Measurements from ENCODE around the gene INSIG1.

INSIG1 gene

DNA sequence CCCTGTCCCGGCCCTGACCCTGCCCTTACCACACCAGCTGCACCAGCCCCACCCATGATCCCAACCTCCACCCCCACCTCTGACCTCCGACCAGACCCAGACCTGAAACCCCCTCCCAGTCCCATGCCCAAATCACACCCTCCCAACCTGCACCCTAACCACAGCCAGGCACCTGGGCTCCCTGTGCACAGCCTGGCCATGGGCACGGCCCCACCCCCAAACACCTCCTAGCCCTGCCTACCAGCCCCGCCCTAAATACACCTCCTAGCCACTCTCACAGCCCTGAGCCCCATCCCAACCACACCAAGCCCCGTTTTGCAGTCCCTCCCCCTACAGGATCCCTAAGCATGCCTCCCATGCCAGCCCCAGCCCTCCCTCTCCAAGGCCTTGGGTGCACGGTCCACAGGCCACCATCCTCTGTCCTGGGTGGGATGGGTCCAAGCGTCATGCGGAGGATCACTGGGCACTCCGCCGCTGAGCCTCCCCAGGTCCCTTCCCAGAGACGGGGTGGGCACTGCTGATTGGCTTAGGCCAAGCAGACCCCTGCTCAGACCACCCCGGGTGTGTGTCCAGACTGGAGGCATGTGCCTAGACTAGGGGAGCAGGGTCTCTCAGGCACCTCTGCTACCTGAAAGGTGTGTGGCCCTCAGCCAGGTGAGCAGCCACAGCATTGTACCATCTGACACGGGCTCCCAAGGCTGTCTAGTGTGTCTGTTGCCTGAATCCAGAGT lies 30.1 kb downstream of the INSIG1 start:
- DNase-seq (ENCODE audit: low read depth): no peak

GRCh38 chr7:155329225-155329624 lies 31.5 kb downstream of the INSIG1 start:
- no peak for DNase-seq (ENCODE audit: low read depth)

GRCh38 chr7:155331396-155331795 lies 33.7 kb downstream of the INSIG1 start:
- DNase-seq (ENCODE audit: low read depth): no peak

DNA sequence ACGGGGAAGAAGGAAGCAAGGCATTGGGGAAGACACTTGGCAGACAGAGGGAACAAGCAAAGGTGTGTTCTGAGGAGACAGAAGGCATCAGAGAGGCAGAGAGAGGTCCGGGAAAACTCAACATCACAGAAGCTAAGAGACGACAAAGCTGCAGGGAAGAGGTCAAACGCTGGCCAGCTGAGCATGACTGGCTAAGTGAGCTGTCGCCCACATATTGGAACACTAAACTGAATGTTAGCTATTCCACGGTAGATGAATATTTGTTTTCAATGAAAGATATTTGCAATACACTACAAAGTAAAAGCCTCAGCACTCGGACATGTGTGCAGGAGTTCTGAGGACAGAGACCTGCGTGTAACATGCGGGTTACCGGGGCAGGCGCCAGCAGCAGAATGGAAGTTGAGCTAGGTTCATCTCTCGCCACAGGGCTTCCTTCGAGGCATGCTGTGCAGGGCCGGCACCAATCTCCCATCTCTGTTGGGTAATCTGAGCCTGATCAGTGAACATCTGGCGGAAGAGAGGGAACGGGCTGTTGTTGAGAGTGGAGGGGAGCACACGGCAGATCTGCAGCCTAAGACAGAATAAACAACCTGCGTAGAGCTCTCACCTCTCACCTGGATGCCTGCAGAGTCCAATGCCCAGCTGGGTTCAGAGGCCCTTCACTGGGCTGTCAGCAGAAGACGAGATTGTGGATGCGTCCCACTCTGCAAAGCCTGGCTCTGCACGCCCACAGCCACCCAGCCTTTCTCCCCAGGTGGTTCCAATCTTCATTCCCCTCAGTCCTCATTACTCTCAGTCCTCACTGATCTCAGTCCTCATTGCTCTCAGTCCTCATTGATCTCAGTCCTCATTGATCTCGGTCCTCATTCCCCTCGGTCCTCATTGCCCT lies 35.9 kb downstream of the INSIG1 start:
- DNase-seq (ENCODE audit: low read depth): no peak

- DNase-seq (ENCODE audit: low read depth): no peak
These were observed 39.3 kb downstream of the INSIG1 start for GRCh38 chr7:155336812-155337602.

DNA sequence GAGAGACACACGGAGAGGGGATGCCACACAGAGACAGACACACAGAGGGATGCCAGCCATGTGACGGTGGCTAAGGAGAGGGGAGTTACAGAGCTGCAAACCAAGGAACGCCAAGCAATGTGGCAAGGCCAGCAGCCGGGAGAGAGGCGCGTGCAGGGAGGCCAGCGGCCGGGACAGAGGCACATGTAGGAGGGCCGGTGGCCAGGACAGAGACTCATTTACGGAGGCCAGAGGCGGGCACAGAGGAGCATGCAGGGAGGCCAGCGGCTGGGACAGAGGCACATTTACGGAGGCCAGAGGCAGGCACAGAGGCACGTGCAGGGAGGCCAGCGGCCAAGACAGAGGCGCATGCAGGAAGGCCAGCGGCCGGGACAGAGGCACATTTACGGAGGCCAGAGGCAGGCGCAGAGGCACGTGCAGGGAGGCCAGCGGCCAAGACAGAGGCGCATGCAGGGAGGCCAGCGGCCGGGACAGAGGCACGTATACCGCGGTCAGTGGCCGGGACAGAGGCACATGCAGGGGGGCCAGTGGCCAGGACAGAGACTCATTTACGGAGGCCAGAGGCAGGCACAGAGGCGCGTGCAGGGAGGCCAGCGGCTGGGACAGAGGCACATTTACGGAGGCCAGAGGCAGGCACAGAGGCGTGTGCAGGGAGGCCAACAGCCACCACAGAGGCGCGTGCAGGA lies 40.4 kb downstream of the INSIG1 start:
- no peak for DNase-seq (ENCODE audit: low read depth)

- DNase-seq (ENCODE audit: low read depth): peak; percentile 33
These were observed 41.1 kb downstream of the INSIG1 start for GRCh38 chr7:155338632-155339320.

DNA sequence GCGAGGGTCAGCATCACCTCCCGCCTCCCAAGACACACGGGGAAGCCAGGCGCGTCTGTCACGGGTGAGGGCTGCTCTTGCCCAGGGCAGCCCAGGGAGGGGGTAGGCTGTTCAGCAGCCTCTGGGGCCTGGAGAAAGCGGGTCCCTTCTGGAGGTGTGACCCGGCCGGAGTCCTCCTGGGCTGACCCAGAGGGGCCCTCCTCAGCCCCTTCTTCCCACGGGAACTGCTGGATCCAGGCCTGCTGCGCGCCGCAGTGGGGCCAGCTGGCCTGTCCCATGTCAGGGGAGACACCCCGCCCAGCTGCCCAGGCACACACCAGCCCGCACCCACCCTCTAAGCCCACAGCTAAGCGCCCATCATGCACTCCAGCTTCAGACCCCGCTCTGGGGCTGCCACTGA lies 41.8 kb downstream of the INSIG1 start:
- no peak for DNase-seq (ENCODE audit: low read depth)

DNA sequence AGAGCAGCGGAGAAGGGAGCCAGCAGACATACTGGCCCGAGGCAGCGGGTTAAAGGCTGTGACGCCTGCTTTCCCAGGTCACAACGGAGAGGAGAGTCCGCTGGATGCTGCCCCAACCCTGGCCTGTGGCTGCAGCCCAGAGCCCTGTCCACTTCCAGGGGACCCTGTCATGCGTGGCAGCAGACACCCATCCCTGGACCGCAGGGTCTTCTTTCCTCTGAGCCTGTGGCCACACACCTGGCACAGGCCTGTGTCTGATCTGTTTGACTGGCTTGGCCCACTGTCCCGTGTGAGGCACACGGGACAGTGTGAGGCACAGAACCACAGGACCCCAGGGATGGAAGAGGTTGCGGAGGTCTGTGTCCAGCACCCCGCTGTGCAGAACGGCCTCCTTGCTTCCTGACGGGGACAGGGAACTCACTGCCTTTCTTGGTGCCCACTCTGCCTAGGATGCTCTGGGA lies 42.4 kb downstream of the INSIG1 start:
- no peak for DNase-seq (ENCODE audit: low read depth)

DNA sequence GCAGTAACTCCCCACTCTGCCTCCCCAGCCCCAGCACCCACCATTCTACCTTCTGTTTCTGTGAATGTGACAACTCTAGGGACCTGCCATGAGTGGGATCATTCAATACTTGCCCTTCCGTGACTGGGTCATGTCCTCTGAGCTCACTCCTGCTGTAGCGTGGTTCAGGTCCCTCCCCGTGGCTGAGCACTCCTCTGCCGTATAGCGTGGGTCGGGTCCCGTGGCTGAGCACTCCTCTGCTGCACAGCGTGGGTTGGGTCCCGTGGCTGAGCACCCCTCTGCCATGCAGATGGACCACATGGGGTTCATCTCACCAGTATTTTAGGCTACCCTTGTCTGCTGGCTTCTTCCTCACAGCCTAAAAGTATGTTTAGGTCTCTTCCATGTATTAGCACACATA lies 43.0 kb downstream of the INSIG1 start:
- no peak for DNase-seq (ENCODE audit: low read depth)

DNA sequence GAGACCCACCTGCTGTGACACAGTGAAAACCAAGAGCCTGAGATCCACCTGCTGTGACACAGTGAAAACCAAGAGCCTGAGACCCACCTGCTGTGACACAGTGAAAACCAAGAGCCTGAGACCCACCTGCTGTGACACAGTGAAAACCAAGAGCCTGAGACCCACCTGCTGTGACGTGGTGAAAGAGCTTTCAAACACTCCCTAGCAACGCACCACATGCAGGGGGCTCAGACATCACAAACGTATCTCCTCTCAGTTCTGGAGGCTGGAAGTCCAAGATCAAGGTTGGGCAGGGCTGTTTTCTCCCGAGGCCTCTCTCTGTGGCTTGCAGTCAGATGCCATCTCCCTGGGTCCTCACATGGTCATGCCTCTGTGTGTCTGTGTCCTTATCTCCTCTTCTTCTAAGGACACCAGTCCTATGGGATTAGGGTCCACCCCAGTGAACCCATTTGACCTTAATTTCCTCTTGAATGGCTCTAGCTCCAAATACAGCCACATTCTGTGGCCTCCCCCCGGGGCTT lies 43.8 kb downstream of the INSIG1 start:
- no peak for DNase-seq (ENCODE audit: low read depth)

DNA sequence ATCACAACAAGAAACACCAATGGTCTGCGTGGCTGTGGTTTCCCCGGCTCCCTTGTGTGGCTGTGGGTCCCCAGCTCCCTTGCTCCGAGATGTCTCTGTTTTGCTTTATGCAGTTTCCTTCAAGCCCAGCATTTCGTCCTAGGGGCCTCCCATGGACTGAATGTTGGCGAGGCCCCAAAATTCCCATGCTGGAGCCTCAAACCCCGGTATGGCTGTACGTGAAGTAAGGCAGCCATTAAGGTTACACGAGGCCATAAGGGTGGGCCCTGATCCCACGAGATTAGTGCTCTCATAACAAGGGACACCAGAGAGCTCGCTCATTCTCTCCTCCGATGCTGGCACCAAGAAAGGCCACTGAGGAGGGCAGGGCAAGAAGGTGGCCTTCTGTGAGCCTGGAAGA lies 44.6 kb downstream of the INSIG1 start:
- DNase-seq (ENCODE audit: low read depth): no peak

DNA sequence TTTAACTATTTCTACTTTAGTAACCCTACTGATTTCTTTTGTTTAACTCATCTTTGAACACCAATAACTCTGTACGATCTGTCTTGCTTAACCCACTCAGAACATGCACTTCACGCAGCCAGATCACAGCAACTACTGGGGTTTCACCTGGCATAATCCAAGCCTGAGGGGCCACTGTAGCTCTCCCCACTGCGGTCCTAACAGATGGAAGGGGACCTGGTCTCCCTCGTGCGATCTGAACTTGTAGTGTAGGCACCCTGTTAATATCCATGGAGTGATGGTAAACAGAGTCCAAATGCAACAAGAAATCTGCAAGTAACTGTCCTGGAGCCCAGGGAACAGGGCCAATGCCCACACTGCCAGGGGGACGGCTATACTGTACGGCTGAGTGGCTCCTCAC lies 45.5 kb downstream of the INSIG1 start:
- no peak for DNase-seq (ENCODE audit: low read depth)

- DNase-seq (ENCODE audit: low read depth): no peak
These were observed 46.0 kb downstream of the INSIG1 start for GRCh38 chr7:155343661-155344121.

DNA sequence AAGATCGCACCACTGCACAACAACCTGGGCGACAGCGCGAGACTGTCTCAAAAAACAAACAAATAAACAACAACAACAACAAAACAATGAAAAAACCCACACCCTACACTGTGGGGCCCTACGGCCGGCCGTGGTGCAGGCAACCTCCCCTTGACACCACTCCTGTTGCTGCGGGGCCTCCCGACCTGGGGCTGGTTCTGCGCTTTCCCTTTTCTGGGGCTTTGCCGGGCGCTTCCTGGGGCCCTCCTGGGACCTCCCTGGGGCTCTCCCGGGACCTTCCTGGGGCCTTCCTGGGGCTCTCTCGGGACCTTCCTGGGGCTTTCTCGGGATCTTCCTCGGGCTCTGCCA lies 46.6 kb downstream of the INSIG1 start:
- DNase-seq (ENCODE audit: low read depth): no peak

DNA sequence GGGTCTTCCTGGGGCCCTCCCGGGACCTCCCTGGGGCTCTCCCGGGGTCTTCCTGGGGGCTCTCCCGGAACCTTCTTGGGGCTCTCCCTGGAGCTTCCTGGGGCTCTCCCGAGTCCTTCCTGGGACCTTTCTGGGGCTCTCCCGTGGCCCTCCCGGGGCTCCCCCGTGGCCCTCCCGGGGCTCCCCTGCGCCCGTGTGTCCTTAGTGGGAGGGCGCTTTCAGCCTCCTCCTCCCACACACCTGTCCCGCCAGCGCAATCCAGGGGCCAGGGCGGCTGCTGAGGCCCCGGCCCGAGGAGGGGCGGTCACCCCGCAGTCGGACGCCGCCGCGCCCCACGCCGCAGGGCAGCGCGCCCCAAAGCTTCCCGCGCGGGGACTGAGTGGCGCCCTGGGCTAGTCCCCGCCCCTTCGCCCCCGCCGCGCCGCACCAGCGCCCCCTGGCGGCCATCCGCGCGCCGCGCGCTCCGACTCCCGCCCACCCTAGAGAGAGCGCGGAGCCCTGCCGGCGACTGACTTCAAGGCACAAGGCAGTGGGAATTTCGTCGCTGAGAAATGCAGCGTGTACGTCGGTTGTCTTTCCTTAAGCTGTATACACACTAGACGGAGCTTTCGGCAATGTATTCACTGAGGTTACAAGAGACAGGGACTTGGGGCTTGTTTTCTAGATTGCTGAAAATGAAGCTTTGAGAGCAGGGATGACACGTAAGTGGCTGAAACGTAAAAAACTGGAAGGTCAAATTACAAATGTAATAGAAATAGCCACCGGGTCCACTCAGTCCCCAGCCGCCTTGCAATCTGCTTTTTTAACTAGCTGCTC lies 47.1 kb downstream of the INSIG1 start:
- DNase-seq (ENCODE audit: low read depth): peak; percentile 68

DNA sequence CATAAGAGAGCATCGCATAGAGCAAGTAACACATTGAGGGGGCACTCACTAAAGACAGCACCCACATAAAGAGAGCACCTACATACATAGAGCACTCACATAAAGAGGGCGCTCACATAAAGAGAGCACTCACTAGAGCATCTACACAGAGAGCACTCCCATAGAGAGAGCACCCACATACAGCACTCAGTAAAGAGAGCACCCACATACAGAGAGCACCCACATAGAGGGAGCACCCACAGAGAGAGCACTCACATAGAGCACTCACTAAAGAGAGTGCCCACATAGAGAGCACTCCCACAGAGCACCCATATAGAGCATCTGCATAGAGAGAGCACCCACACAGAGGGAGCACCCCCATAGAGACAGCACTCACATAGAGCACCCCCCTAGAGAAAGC lies 47.8 kb downstream of the INSIG1 start:
- no peak for DNase-seq (ENCODE audit: low read depth)

GRCh38 chr7:155346285-155346684 lies 48.6 kb downstream of the INSIG1 start:
- no peak for DNase-seq (ENCODE audit: low read depth)

- no peak for DNase-seq (ENCODE audit: low read depth)
These were observed 51.1 kb downstream of the INSIG1 start for GRCh38 chr7:155348806-155349205.

All from stimulated activated CD8-positive, alpha-beta memory T cell treated with anti-CD3 and anti-CD28 coated beads, Interleukin-4, amount 100 ng/mL, for 24 hours (primary cell).